ENCODE data around the gene RNF180. TPM values are rescaled to one million over a fixed set of nuclear protein-coding genes. Genes with fewer than 3 reads are reported as not detected.
"Not testable (repeated sequence)": the region's sequence is repeated elsewhere in the genome, so short reads cannot be mapped to it uniquely, and the experiment has no call there.

RNF180 gene
- total and polyA plus RNA-seq, 2 donors = 0.52 to 1.8 TPM

- not testable (repeated sequence) for H3K27ac ChIP-seq (ENCODE audit: low read depth in 1 of 2, low read length in 1 of 2); H3K4me3 ChIP-seq (ENCODE audit: low read length in 2 of 2); H3K4me1 ChIP-seq (ENCODE audit: control insufficient read depth in 2 of 2, insufficient read depth in 2 of 2, low read length in 2 of 2); H3K27me3 ChIP-seq (ENCODE audit: control insufficient read depth in 2 of 2, insufficient read depth in 1 of 2, low read length in 1 of 2); DNase-seq (ENCODE audit: low read depth in 6 of 9, low spot score in 9 of 9); H3K36me3 ChIP-seq (ENCODE audit: control insufficient read depth in 2 of 2, insufficient read depth in 2 of 2, low read length in 1 of 2)
- 96% methylated on average over 2 of the region's 2 CpGs for WGBS
- H3K9me3 ChIP-seq (ENCODE audit: control insufficient read depth in 2 of 2, insufficient read depth in 1 of 2, low read length in 1 of 2) = peaks cover 0 to 25% of the 10 kb centered on the region in 2 donors
These were observed 122.9 kb downstream of the RNF180 start for GRCh38 chr5:64288496-64288895.

GRCh38 chr5:64292611-64293215, 127.1 kb downstream of the RNF180 start:
- Histone ChIP-seq H3K36me3 (ENCODE audit: control insufficient read depth in 2 of 2, insufficient read depth in 2 of 2, low read length in 1 of 2) (no peaks in the 10 kb centered on the region), H3K4me3 (ENCODE audit: low read length in 2 of 2) (no peak overlapping the region), H3K27me3 (ENCODE audit: control insufficient read depth in 2 of 2, insufficient read depth in 1 of 2, low read length in 1 of 2) (no peaks in the 10 kb centered on the region), H3K4me1 (ENCODE audit: control insufficient read depth in 2 of 2, insufficient read depth in 2 of 2, low read length in 2 of 2) (no peaks in the 10 kb centered on the region), H3K9me3 (ENCODE audit: control insufficient read depth in 2 of 2, insufficient read depth in 1 of 2, low read length in 1 of 2) (peaks cover 0 to 14% of the 10 kb centered on the region in 2 donors), H3K27ac (ENCODE audit: low read depth in 1 of 2, low read length in 1 of 2) (no peak overlapping the region)
- WGBS = 93% methylated on average over 3 of the region's 3 CpGs
- DNase-seq (ENCODE audit: low read depth in 6 of 9, low spot score in 9 of 9) = no peak

GRCh38 chr5:64295101-64295500, 129.5 kb downstream of the RNF180 start:
- Histone ChIP-seq H3K4me3 (ENCODE audit: low read length in 2 of 2) (no peak overlapping the region), H3K4me1 (ENCODE audit: control insufficient read depth in 2 of 2, insufficient read depth in 2 of 2, low read length in 2 of 2) (no peaks in the 10 kb centered on the region), H3K36me3 (ENCODE audit: control insufficient read depth in 2 of 2, insufficient read depth in 2 of 2, low read length in 1 of 2) (no peaks in the 10 kb centered on the region), H3K27me3 (ENCODE audit: control insufficient read depth in 2 of 2, insufficient read depth in 1 of 2, low read length in 1 of 2) (no peaks in the 10 kb centered on the region), H3K27ac (ENCODE audit: low read depth in 1 of 2, low read length in 1 of 2) (no peak overlapping the region), H3K9me3 (ENCODE audit: control insufficient read depth in 2 of 2, insufficient read depth in 1 of 2, low read length in 1 of 2) (peaks cover 0 to 14% of the 10 kb centered on the region in 2 donors)
- no peak for DNase-seq (ENCODE audit: low read depth in 6 of 9, low spot score in 9 of 9)
- WGBS = 83% methylated on average over 1 of the region's 1 CpG

GRCh38 chr5:64298586-64298985, 132.9 kb downstream of the RNF180 start:
- 96% methylated on average over 1 of the region's 1 CpG for WGBS
- Histone ChIP-seq H3K4me1 (ENCODE audit: control insufficient read depth in 2 of 2, insufficient read depth in 2 of 2, low read length in 2 of 2) (no peaks in the 10 kb centered on the region), H3K4me3 (ENCODE audit: low read length in 2 of 2) (no peak overlapping the region), H3K27me3 (ENCODE audit: control insufficient read depth in 2 of 2, insufficient read depth in 1 of 2, low read length in 1 of 2) (no peaks in the 10 kb centered on the region), H3K9me3 (ENCODE audit: control insufficient read depth in 2 of 2, insufficient read depth in 1 of 2, low read length in 1 of 2) (no peaks in the 10 kb centered on the region), H3K27ac (ENCODE audit: low read depth in 1 of 2, low read length in 1 of 2) (no peak overlapping the region), H3K36me3 (ENCODE audit: control insufficient read depth in 2 of 2, insufficient read depth in 2 of 2, low read length in 1 of 2) (no peaks in the 10 kb centered on the region)
- no peak for DNase-seq (ENCODE audit: low read depth in 6 of 9, low spot score in 9 of 9)

GRCh38 chr5:64299805-64300204, 134.2 kb downstream of the RNF180 start:
- Histone ChIP-seq H3K4me3 (ENCODE audit: low read length in 2 of 2) (no peak overlapping the region), H3K9me3 (ENCODE audit: control insufficient read depth in 2 of 2, insufficient read depth in 1 of 2, low read length in 1 of 2) (no peaks in the 10 kb centered on the region), H3K4me1 (ENCODE audit: control insufficient read depth in 2 of 2, insufficient read depth in 2 of 2, low read length in 2 of 2) (no peaks in the 10 kb centered on the region), H3K27me3 (ENCODE audit: control insufficient read depth in 2 of 2, insufficient read depth in 1 of 2, low read length in 1 of 2) (no peaks in the 10 kb centered on the region), H3K36me3 (ENCODE audit: control insufficient read depth in 2 of 2, insufficient read depth in 2 of 2, low read length in 1 of 2) (no peaks in the 10 kb centered on the region), H3K27ac (ENCODE audit: low read depth in 1 of 2, low read length in 1 of 2) (no peak overlapping the region)
- DNase-seq (ENCODE audit: low read depth in 6 of 9, low spot score in 9 of 9) = no peak
- 54% methylated on average over 2 of the region's 2 CpGs for WGBS

- H3K9me3 ChIP-seq (ENCODE audit: control insufficient read depth in 2 of 2, insufficient read depth in 1 of 2, low read length in 1 of 2) = no peaks in the 10 kb centered on the region
- no peak overlapping the region for H3K27ac ChIP-seq (ENCODE audit: low read depth in 1 of 2, low read length in 1 of 2)
- no peak overlapping the region for H3K4me3 ChIP-seq (ENCODE audit: low read length in 2 of 2)
- no peaks in the 10 kb centered on the region for H3K36me3 ChIP-seq (ENCODE audit: control insufficient read depth in 2 of 2, insufficient read depth in 2 of 2, low read length in 1 of 2)
- no peaks in the 10 kb centered on the region for H3K27me3 ChIP-seq (ENCODE audit: control insufficient read depth in 2 of 2, insufficient read depth in 1 of 2, low read length in 1 of 2)
- H3K4me1 ChIP-seq (ENCODE audit: control insufficient read depth in 2 of 2, insufficient read depth in 2 of 2, low read length in 2 of 2) = no peaks in the 10 kb centered on the region
- no peak for DNase-seq (ENCODE audit: low read depth in 6 of 9, low spot score in 9 of 9)
These were observed 135.9 kb downstream of the RNF180 start for GRCh38 chr5:64301566-64301965.

- no peak overlapping the region for H3K27ac ChIP-seq (ENCODE audit: low read depth in 1 of 2, low read length in 1 of 2)
- 71% methylated on average over 1 of the region's 1 CpG for WGBS
- H3K9me3 ChIP-seq (ENCODE audit: control insufficient read depth in 2 of 2, insufficient read depth in 1 of 2, low read length in 1 of 2) = no peaks in the 10 kb centered on the region
These were observed 142.5 kb downstream of the RNF180 start for GRCh38 chr5:64308135-64308534.

GRCh38 chr5:64312491-64312890, 146.8 kb downstream of the RNF180 start:
- 87% methylated on average over 4 of the region's 4 CpGs for WGBS
- H3K36me3 ChIP-seq (ENCODE audit: control insufficient read depth in 2 of 2, insufficient read depth in 2 of 2, low read length in 1 of 2) = no peaks in the 10 kb centered on the region
- H3K4me3 ChIP-seq (ENCODE audit: low read length in 2 of 2) = no peak overlapping the region
- no peak for DNase-seq (ENCODE audit: low read depth in 6 of 9, low spot score in 9 of 9)
- no peak overlapping the region for H3K27ac ChIP-seq (ENCODE audit: low read depth in 1 of 2, low read length in 1 of 2)
- no peaks in the 10 kb centered on the region for H3K9me3 ChIP-seq (ENCODE audit: control insufficient read depth in 2 of 2, insufficient read depth in 1 of 2, low read length in 1 of 2)
- no peaks in the 10 kb centered on the region for H3K27me3 ChIP-seq (ENCODE audit: control insufficient read depth in 2 of 2, insufficient read depth in 1 of 2, low read length in 1 of 2)
- H3K4me1 ChIP-seq (ENCODE audit: control insufficient read depth in 2 of 2, insufficient read depth in 2 of 2, low read length in 2 of 2) = no peaks in the 10 kb centered on the region

More at GRCh38 chr5:64308135-64308534, 142.5 kb downstream of the RNF180 start:
- H3K4me3 ChIP-seq (ENCODE audit: low read length in 2 of 2) = no peak overlapping the region
- DNase-seq (ENCODE audit: low read depth in 6 of 9, low spot score in 9 of 9) = no peak
- no peaks in the 10 kb centered on the region for H3K4me1 ChIP-seq (ENCODE audit: control insufficient read depth in 2 of 2, insufficient read depth in 2 of 2, low read length in 2 of 2)
- H3K27me3 ChIP-seq (ENCODE audit: control insufficient read depth in 2 of 2, insufficient read depth in 1 of 2, low read length in 1 of 2) = no peaks in the 10 kb centered on the region
- H3K36me3 ChIP-seq (ENCODE audit: control insufficient read depth in 2 of 2, insufficient read depth in 2 of 2, low read length in 1 of 2) = no peaks in the 10 kb centered on the region

GRCh38 chr5:64315778-64316177, 150.1 kb downstream of the RNF180 start:
- DNase-seq (ENCODE audit: low read depth in 6 of 9, low spot score in 9 of 9) = no peak
- 94% methylated on average over 1 of the region's 1 CpG for WGBS
- H3K27ac ChIP-seq (ENCODE audit: low read depth in 1 of 2, low read length in 1 of 2) = no peak overlapping the region
- H3K4me1 ChIP-seq (ENCODE audit: control insufficient read depth in 2 of 2, insufficient read depth in 2 of 2, low read length in 2 of 2) = no peaks in the 10 kb centered on the region
- H3K4me3 ChIP-seq (ENCODE audit: low read length in 2 of 2) = no peak overlapping the region
- no peaks in the 10 kb centered on the region for H3K27me3 ChIP-seq (ENCODE audit: control insufficient read depth in 2 of 2, insufficient read depth in 1 of 2, low read length in 1 of 2)
- H3K9me3 ChIP-seq (ENCODE audit: control insufficient read depth in 2 of 2, insufficient read depth in 1 of 2, low read length in 1 of 2) = no peaks in the 10 kb centered on the region
- H3K36me3 ChIP-seq (ENCODE audit: control insufficient read depth in 2 of 2, insufficient read depth in 2 of 2, low read length in 1 of 2) = no peaks in the 10 kb centered on the region
